K562 (cell line): ENCODE results near the gene RARRES1. TPM values are rescaled to one million over a fixed set of nuclear protein-coding genes. Genes with fewer than 3 reads are reported as not detected.

Experiments used
- ATAC-seq: fragments of 200-7000 bp; cut with Tn5 transposase; 3 replicates; pipeline ENCODE4 v1.9.1; 2020; ENCODE audit warnings: moderate library complexity
- BruUV-seq: library from RNA; stranded (reverse); fragments of 400-500 nt; replicated peaks from 2 replicates; lab custom pipeline; 2021; lab: Mats Ljungman, UMichigan
- CTCF ChIA-PET: fragments of 300-600 bp; formaldehyde crosslinking; extraction: SDS; loops from one replicate; lab custom pipeline; 2021; ENCODE audit warnings: low intra/inter-chr PET ratio; lab: Yijun Ruan, JAX
- POLR2A ChIA-PET: fragments of 300-600, 350-650 bp; sonication (Branson Sonifier 250); formaldehyde crosslinking; extraction: SDS; loops from one replicate; lab custom pipeline; 2021; ENCODE audit warnings: antibody characterized with exemption, inconsistent platforms; lab: Yijun Ruan, JAX
- DNase-seq, 4 experiments: peaks; one replicate each; pipeline versions ENCODE4 v3.0.0 to v3.0.0-alpha.2; 2011 to 2018; ENCODE audit warnings: low spot score in 3 of 4, mixed read lengths in 3 of 4; ENCODE audit errors: extremely low read depth in 1 of 4
- FAIRE-seq: peaks from 2 replicates; lab custom pipeline; 2011; peaks lifted over from hg19 to GRCh38; lab: Jason Lieb, UNC
- H2AFZ ChIP-seq: 2 replicates; pipeline ENCODE4 v1.6.0; 2011; ENCODE audit warnings: low read depth, low read length, control low read depth, inconsistent platforms
- H3K27ac ChIP-seq: fragments of 200-600 bp; 3 replicates; pipeline ENCODE4 v1.8.0; 2011; ENCODE audit warnings: low read depth, mild to moderate bottlenecking, control low read depth, inconsistent platforms, low read length, moderate library complexity, mixed read lengths; ENCODE audit errors: extremely low read depth
- H3K27me3 ChIP-seq, 2 experiments: fragments of 300-600 bp in 1 of 2; 2 replicates in 1 of 2; 3 replicates in 1 of 2; pipeline versions ENCODE4 v1.6.0 to v1.8.0; 2011; ENCODE audit warnings: inconsistent platforms in 2 of 2, low read length in 2 of 2, mild to moderate bottlenecking in 1 of 2, mixed read lengths in 1 of 2, moderate library complexity in 1 of 2; ENCODE audit not compliant: control insufficient read depth in 2 of 2, insufficient read depth in 2 of 2
- H3K36me3 ChIP-seq: fragments of 300-600 bp; 3 replicates; pipeline ENCODE4 v1.8.0; 2011; ENCODE audit warnings: mild to moderate bottlenecking, low read length, inconsistent platforms; ENCODE audit not compliant: control insufficient read depth, insufficient read depth
- H3K4me1 ChIP-seq, 2 experiments: fragments of 200-600 bp in 1 of 2; replicated peaks in 1 of 2; 2 replicates in 1 of 2; 3 replicates in 1 of 2; pipeline versions ENCODE4 v1.5.1 to v1.8.0; 2011; ENCODE audit warnings: inconsistent platforms in 2 of 2, low read length in 2 of 2, mild to moderate bottlenecking in 1 of 2, mixed read lengths in 1 of 2, moderate library complexity in 1 of 2; ENCODE audit not compliant: control insufficient read depth in 2 of 2, insufficient read depth in 2 of 2
- H3K4me2 ChIP-seq: 2 replicates; pipeline ENCODE4 v1.6.1; 2011; ENCODE audit warnings: low read length, control low read depth, inconsistent platforms, mixed read lengths; ENCODE audit not compliant: insufficient read depth
- H3K4me3 ChIP-seq: fragments of 200-600 bp; sonication (generic), shearing (Covaris generic); 2 replicates; pipeline ENCODE4 v1.5.1; 2016; ENCODE audit warnings: control low read depth, inconsistent platforms
- H3K79me2 ChIP-seq: fragments of 200-600 bp; 3 replicates; pipeline ENCODE4 v1.8.0; 2011; ENCODE audit warnings: low read length, inconsistent platforms; ENCODE audit not compliant: control insufficient read depth, insufficient read depth
- H3K9ac ChIP-seq, 2 experiments: 2 replicates each; pipeline versions ENCODE4 v1.6.0 to v1.6.1; 2011; ENCODE audit warnings: low read depth in 2 of 2, low read length in 2 of 2, control low read depth in 1 of 2, inconsistent platforms in 1 of 2, mild to moderate bottlenecking in 1 of 2, mixed read lengths in 1 of 2; ENCODE audit not compliant: insufficient read depth in 1 of 2
- H3K9me1 ChIP-seq: one replicate; pipeline ENCODE4 v1.6.0; 2011; ENCODE audit warnings: inconsistent platforms, mild to moderate bottlenecking, low read length, moderate library complexity; ENCODE audit not compliant: control insufficient read depth, insufficient read depth
- H3K9me3 ChIP-seq: replicated peaks from 2 replicates; pipeline ENCODE4 v1.5.1; 2011; ENCODE audit warnings: low read depth, low read length, inconsistent platforms; ENCODE audit not compliant: control insufficient read depth, insufficient read depth
- H4K20me1 ChIP-seq: replicated peaks from 2 replicates; pipeline ENCODE4 v1.6.1; 2011; ENCODE audit warnings: low read length, inconsistent platforms, mixed read lengths; ENCODE audit not compliant: control insufficient read depth, insufficient read depth
- CTCF ChIP-seq, 3 experiments: IDR thresholded peaks in 2 of 3; conservative IDR thresholded peaks in 1 of 3; 2 replicates each; pipeline ENCODE4 v1.5.1; 2011 to 2012; ENCODE audit warnings: low read length in 3 of 3, mild to moderate bottlenecking in 3 of 3, control low read depth in 2 of 3, improper control_type of control experiment in 1 of 3, inconsistent platforms in 1 of 3, low read depth in 1 of 3, mixed read lengths in 1 of 3, moderate library complexity in 1 of 3; ENCODE audit not compliant: insufficient read depth in 2 of 3
- DDX20 ChIP-seq: fragments of 450-650 bp; IDR thresholded peaks from 2 replicates; pipeline ENCODE4 v1.6.1; 2016; ENCODE audit warnings: missing genetic modification characterization, low read depth, mild to moderate bottlenecking, missing compliant biosample characterization, moderate library complexity
- DIDO1 ChIP-seq: fragments of 450-650 bp; IDR thresholded peaks from 2 replicates; pipeline ENCODE4 v1.6.1; 2016; ENCODE audit warnings: low read depth, missing biosample characterization, missing genetic modification characterization
- E2F8 ChIP-seq: fragments of 450-650 bp; IDR thresholded peaks from 2 replicates; pipeline ENCODE4 v1.7.1; 2018; ENCODE audit warnings: mild to moderate bottlenecking, low read depth; ENCODE audit not compliant: partially characterized antibody
- FOXK2 ChIP-seq, 2 experiments: fragments of 450-650 bp; IDR thresholded peaks in 1 of 2; conservative IDR thresholded peaks in 1 of 2; 2 replicates each; pipeline ENCODE4 v1.6.1; 2016; ENCODE audit warnings: low read depth in 2 of 2, mild to moderate bottlenecking in 1 of 2
- KAT7 ChIP-seq: sonication (generic); formaldehyde crosslinking; IDR thresholded peaks from 2 replicates; pipeline ENCODE4 v1.8.0; 2022; ENCODE audit warnings: missing genetic modification reagents, mild to moderate bottlenecking, borderline replicate concordance
- KLF13 ChIP-seq: fragments of 450-650 bp; IDR thresholded peaks from 2 replicates; pipeline ENCODE4 v1.6.1; 2016; ENCODE audit warnings: missing genetic modification characterization, low read depth, mild to moderate bottlenecking, missing compliant biosample characterization, moderate library complexity, borderline replicate concordance
- PTBP1 ChIP-seq: fragments of 200-400 bp; formaldehyde crosslinking; IDR thresholded peaks from 2 replicates; pipeline ENCODE4 v1.6.1; 2017; ENCODE audit warnings: low read depth, low read length
- SPI1 ChIP-seq: IDR thresholded peaks from 2 replicates; pipeline ENCODE4 v1.6.1; 2011; ENCODE audit warnings: low read depth, low read length, control low read depth, borderline replicate concordance
- ZFX ChIP-seq: sonication (generic); formaldehyde crosslinking; IDR thresholded peaks from 2 replicates; pipeline ENCODE4 v1.8.0; 2022; ENCODE audit warnings: mild to moderate bottlenecking, missing genetic modification reagents, moderate library complexity
- ZKSCAN8 ChIP-seq: fragments of 200-800 bp; sonication (Bioruptor generic); IDR thresholded peaks from 2 replicates; pipeline ENCODE4 v1.6.1; 2016; ENCODE audit warnings: missing genetic modification characterization, missing compliant biosample characterization
- ZNF12 ChIP-seq: sonication (generic); formaldehyde crosslinking; IDR thresholded peaks from 2 replicates; pipeline ENCODE4 v1.4.0; 2020; ENCODE audit warnings: mild to moderate bottlenecking, missing genetic modification reagents
- ZNF140 ChIP-seq: fragments of 250-450 bp; sonication (Bioruptor Pico); IDR thresholded peaks from 2 replicates; pipeline ENCODE4 v1.8.0; 2021; ENCODE audit warnings: moderate library complexity, mild to moderate bottlenecking, inconsistent platforms
- ZNF146 ChIP-seq: IDR thresholded peaks from one replicate; pipeline ENCODE4 v1.6.1; 2018; ENCODE audit warnings: missing compliant biosample characterization; ENCODE audit not compliant: unreplicated experiment
- ZNF41 ChIP-seq: fragments of 250-450 bp; sonication (Bioruptor Pico); conservative IDR thresholded peaks from 2 replicates; pipeline ENCODE4 v1.4.0; 2020; ENCODE audit warnings: mild to moderate bottlenecking
- ZNF436 ChIP-seq: fragments of 250-450, 450-650 bp; sonication (Bioruptor Pico); formaldehyde crosslinking; IDR thresholded peaks from 2 replicates; pipeline ENCODE4 v1.7.0; 2020; ENCODE audit warnings: mild to moderate bottlenecking
- ZNF57 ChIP-seq: fragments of 450-650 bp; formaldehyde crosslinking; IDR thresholded peaks from 2 replicates; pipeline ENCODE4 v1.4.0; 2020; ENCODE audit warnings: mild to moderate bottlenecking, moderate library complexity
- whole genome bisulfite sequencing: fragments of 100-300 bp; shearing (Covaris generic); methylation state at CpG from one replicate; pipeline ENCODE4 v1.1.6; 2016; ENCODE audit warnings: low coverage, mixed read lengths; ENCODE audit not compliant: insufficient coverage; ENCODE audit errors: missing lambda C conversion rate; 5-methylcytosine and 5-hydroxymethylcytosine counted together
- in situ Hi-C: fragments of 300-500 bp; cut with MboI; formaldehyde crosslinking; loops from 4 replicates; pipeline ENCODE4 v1.15.0; 2018; ENCODE audit warnings: inconsistent platforms, mixed read lengths
- intact Hi-C: fragments of 100-400 bp; cut with micrococcal nuclease; formaldehyde crosslinking; loops from 2 replicates; pipeline ENCODE4 v1.14.2; 2022
- polyA plus RNA-seq, 8 experiments: library from polyadenylated mRNA; depleted of rRNA in 4 of 8; stranded (reverse) in 5 of 8; unstranded in 3 of 8; fragments of >200 nt; fragmentation: Nextera tagmentation in 2 of 8; fragmentation: Illumina TruSeq in 1 of 8; extraction: Ambion mirVana in 2 of 8; extraction: Trizol in 1 of 8; gene quantifications; 2 replicates each; pipeline versions ENCODE4 v1.2.1 to v1.2.3, GENCODE V29; 2011 to 2014; ENCODE audit warnings: inconsistent platforms in 1 of 8, missing spikeins in 1 of 8
- total RNA-seq, 7 experiments: library from RNA; depleted of rRNA in 6 of 7; stranded (reverse); fragments of >200 nt in 6 of 7; fragmentation: Illumina TruSeq in 2 of 7; extraction: Trizol in 2 of 7; gene quantifications; 2 replicates each; pipeline versions ENCODE4 v1.2.1 to v1.2.3, GENCODE V29; 2011 to 2021; ENCODE audit warnings: low replicate concordance in 1 of 7

RARRES1 gene
- total and polyA plus RNA-seq, 9 of the 15 experiments (the other 6 are each of a cell fraction or from before 2014, with no cell fraction given), result not detected

GRCh38 chr3:158768361-158768787 lies 36.1 kb upstream of the RARRES1 start:
- peaks cover 13 to 43% of the 10 kb centered on the region in 2 experiments; a peak in 3 of 5 replicates for H3K4me1 ChIP-seq
- peak overlapping the region; percentile 64 for H3K4me2 ChIP-seq
- POLR2A ChIA-PET, result interaction anchor here (0.6 to 1.5 kb wide), 10 partner anchors 8 to 569 kb away, joined by 3 to 5 read pairs (median 4); no protein-coding TSS in a partner anchor
- no peaks in the 10 kb centered on the region for H3K9me1 ChIP-seq
- DNase-seq (peak; percentile 28 to 53 (median 38)), FAIRE-seq (peak; percentile 88), ATAC-seq (peak; percentile 78)
- H2AFZ ChIP-seq, result peak overlapping the region; percentile 66
- CTCF ChIA-PET, result no interaction called here
- in situ Hi-C loops, result no loop called here
- H3K4me3 ChIP-seq, result no peak overlapping the region
- H3K27me3 ChIP-seq, result no peaks in the 10 kb centered on the region
- H3K9ac ChIP-seq, result peak overlapping the region in 1 of 2 experiments; percentile 8; a peak in 2 of 4 replicates
- intact Hi-C loops, result loop anchor here (2.0 kb wide), 1 partner anchor 26 kb away; no protein-coding TSS in a partner anchor
- no peaks in the 10 kb centered on the region for H3K79me2 ChIP-seq
- TF ChIP-seq ZFX, result peak; percentile 43; the same call in 1 of the 2 replicates
- TF ChIP-seq DDX20 (tag), result no peak
- TF ChIP-seq ZNF57 (CRISPR knock-in tag), result no peak
- no peak for TF ChIP-seq E2F8
- TF ChIP-seq DIDO1 (tag), result no peak
- peak; percentile 83; the same call in 1 of the 2 replicates for TF ChIP-seq KLF13
- no peak for TF ChIP-seq FOXK2 (conservative IDR thresholded peaks at IDR 0.05 in 1 of 2, IDR thresholded peaks at IDR 0.05 in 1 of 2; ENCODE audit: low read depth in 2 of 2)
- TF ChIP-seq ZNF436 (CRISPR knock-in tag), result no peak
- TF ChIP-seq ZNF12, result no peak
- TF ChIP-seq KAT7 (CRISPR knock-in tag), result no peak
- TF ChIP-seq ZNF140 (CRISPR knock-in tag), result no peak
- TF ChIP-seq SPI1, result peak; percentile 31; the same call in 1 of the 2 replicates
- TF ChIP-seq ZNF146 (CRISPR knock-in tag), result no peak
- TF ChIP-seq ZKSCAN8 (CRISPR knock-in tag), result no peak
- TF ChIP-seq CTCF (IDR thresholded peaks at IDR 0.05 in 2 of 3, conservative IDR thresholded peaks at IDR 0.05 in 1 of 3; ENCODE audit: insufficient read depth in 2 of 3, low read depth in 1 of 3, low read length in 3 of 3), result no peak
- TF ChIP-seq ZNF41 (CRISPR knock-in tag), result no peak
- no peak for TF ChIP-seq PTBP1
- no TSS peak for BruUV-seq
- H3K27ac ChIP-seq, result no peak overlapping the region; the same call in 2 of the 3 replicates
- no peaks in the 10 kb centered on the region for H3K9me3 ChIP-seq
- 25% methylated on average over 7 of the region's 7 CpGs for WGBS
- no peaks in the 10 kb centered on the region; the same call in 2 of the 3 replicates for H3K36me3 ChIP-seq
- H4K20me1 ChIP-seq, result no peaks in the 10 kb centered on the region
